ENCODE results near the gene TRMO.

TRMO gene

DNA sequence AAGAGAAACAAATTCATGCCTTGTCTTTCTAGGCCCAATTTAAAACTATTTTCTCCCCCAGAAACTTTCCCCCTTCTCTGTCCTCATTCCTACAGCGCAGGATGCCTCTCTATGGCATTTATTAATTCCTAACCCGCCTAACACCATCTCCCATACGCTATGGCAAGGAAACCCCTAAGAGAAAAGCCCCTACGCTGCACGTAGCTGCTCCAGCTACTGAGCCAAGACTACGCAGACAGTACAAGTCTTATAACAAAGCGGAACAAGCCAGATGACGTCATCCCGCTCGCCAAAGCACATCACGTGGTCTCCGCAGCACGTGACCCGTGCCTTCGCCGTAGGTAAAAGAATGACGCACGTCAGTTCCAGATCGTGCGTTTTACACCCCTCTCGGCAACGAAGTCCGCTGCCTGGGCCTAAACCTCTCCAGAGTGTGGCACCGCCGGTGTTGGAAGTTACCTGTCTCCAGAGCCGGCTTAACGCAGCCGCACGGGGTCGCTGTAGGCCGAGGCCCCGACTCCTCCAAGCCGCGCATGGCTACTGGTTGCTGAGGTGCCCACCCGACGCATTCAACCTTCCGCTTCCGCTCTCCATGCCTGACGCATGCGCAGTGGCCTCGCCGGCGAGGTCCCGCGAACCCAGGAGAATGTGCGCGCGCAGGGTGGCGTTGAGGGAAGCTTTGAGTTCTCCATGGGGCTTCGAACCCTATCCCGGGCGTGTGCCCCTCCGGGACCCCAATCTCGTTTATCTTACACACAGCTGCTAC, at the start of gene TRMO:
Gene TRMO (minus strand): TSS at position 542 of the 766 bp plus-strand sequence. CDS start 7 bp downstream, at position 535.
- TF ChIP-seq BHLHE40 (IDR thresholded peaks at IDR 0.05; ENCODE audit: borderline replicate concordance): no peak
- TF ChIP-seq ELF4 (IDR thresholded peaks at IDR 0.05): peak; percentile 66
- TF ChIP-seq, protein P1, sequence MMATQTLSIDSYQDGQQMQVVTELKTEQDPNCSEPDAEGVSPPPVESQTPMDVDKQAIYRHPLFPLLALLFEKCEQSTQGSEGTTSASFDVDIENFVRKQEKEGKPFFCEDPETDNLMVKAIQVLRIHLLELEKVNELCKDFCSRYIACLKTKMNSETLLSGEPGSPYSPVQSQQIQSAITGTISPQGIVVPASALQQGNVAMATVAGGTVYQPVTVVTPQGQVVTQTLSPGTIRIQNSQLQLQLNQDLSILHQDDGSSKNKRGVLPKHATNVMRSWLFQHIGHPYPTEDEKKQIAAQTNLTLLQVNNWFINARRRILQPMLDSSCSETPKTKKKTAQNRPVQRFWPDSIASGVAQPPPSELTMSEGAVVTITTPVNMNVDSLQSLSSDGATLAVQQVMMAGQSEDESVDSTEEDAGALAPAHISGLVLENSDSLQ (IDR thresholded peaks at IDR 0.05): peak; percentile 58; the same call in 1 of the 2 replicates
- TF ChIP-seq L3MBTL2 (conservative IDR thresholded peaks at IDR 0.05): peak; percentile 97
- TF ChIP-seq ARNT (IDR thresholded peaks at IDR 0.05): peak; percentile 60; the same call in 1 of the 2 replicates
- TF ChIP-seq TARDBP (IDR thresholded peaks at IDR 0.05): peak; percentile 83
- peak; percentile 51 for TF ChIP-seq NFRKB (IDR thresholded peaks at IDR 0.05)
- TF ChIP-seq SUZ12 (IDR thresholded peaks at IDR 0.05): no peak
- TF ChIP-seq HDGF (IDR thresholded peaks at IDR 0.05; ENCODE audit: borderline replicate concordance): no peak
- no peak for TF ChIP-seq ZNF384 (IDR thresholded peaks at IDR 0.05)
- no peak for TF ChIP-seq FOXM1 (IDR thresholded peaks at IDR 0.05; ENCODE audit: borderline replicate concordance)
- peak; percentile 71; the same call in 1 of the 2 replicates for TF ChIP-seq LEF1 (IDR thresholded peaks at IDR 0.05; ENCODE audit: borderline replicate concordance)
- peak; percentile 49; the same call in 1 of the 2 replicates for TF ChIP-seq CTBP1 (IDR thresholded peaks at IDR 0.05; ENCODE audit: borderline replicate concordance)
- CTCF ChIA-PET: interaction anchor here (0.5 to 1.5 kb wide), 8 partner anchors 13 to 287 kb away, joined by 3 to 10 read pairs (median 3); partner anchors contain the start of gene NANS
- POLR2A ChIA-PET: interaction anchor here (0.6 to 2.7 kb wide), 21 partner anchors 11 to 334 kb away, joined by 3 to 25 read pairs (median 4); partner anchors contain the start of genes ANP32B, CORO2A, NANS and TBC1D2
- peak; percentile 96 for DNase-seq (ENCODE audit: extremely low spot score)

DNA sequence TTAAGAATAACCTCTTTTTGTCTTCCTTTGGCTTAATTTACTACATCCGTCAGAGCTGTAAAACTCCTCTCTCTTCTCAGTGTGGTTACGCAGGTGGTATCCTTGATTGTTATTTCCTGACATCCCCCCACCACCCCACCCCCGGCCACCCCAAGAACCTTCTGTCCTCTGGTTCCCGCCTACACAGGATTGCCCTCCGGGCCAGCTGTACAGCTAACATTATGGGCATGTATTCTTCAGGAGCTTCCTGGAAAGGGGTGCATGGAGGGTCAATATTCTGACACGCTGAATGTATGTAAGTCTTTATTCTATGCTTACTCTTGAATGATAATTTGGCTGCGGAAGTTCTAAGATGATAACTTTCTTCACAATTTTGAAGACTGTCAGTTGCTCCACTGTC, 47.9 kb upstream of the TRMO start:
- ChIA-PET CTCF (no interaction called here), POLR2A (no interaction called here)
- no peak for DNase-seq (ENCODE audit: extremely low spot score)
- TF ChIP-seq TARDBP (IDR thresholded peaks at IDR 0.05) (no peak), FOXA1 (IDR thresholded peaks at IDR 0.05) (no peak), SUZ12 (IDR thresholded peaks at IDR 0.05) (no peak), LEF1 (IDR thresholded peaks at IDR 0.05; ENCODE audit: borderline replicate concordance) (no peak)

DNA sequence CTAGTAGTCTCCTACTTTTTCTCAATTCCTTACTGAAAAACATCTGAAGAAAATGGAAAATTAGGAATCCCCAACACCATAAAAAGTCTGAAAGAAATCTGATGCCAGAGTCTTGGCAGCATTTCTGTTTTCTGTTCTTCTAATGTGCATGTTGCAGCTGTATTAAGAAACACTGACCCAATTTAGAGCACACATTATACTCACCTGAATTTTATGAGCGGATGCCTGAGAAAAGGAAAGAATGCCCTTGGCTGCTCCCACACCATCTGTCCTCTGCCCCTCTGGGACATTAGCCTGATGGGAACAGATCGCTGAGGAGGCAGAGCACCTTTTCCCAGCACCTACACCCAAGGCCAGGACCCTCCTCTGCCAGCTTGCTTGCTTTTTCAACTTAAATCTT, 46.7 kb upstream of the TRMO start:
- no peak for DNase-seq (ENCODE audit: extremely low spot score)
- TF ChIP-seq L3MBTL2 (conservative IDR thresholded peaks at IDR 0.05) (no peak), BHLHE40 (IDR thresholded peaks at IDR 0.05; ENCODE audit: borderline replicate concordance) (no peak), HDGF (IDR thresholded peaks at IDR 0.05; ENCODE audit: borderline replicate concordance) (no peak), ARNT (IDR thresholded peaks at IDR 0.05) (no peak), CTBP1 (IDR thresholded peaks at IDR 0.05; ENCODE audit: borderline replicate concordance) (no peak)
- TF ChIP-seq, protein P1 (IDR thresholded peaks at IDR 0.05): no peak
- POLR2A ChIA-PET: no interaction called here

DNA sequence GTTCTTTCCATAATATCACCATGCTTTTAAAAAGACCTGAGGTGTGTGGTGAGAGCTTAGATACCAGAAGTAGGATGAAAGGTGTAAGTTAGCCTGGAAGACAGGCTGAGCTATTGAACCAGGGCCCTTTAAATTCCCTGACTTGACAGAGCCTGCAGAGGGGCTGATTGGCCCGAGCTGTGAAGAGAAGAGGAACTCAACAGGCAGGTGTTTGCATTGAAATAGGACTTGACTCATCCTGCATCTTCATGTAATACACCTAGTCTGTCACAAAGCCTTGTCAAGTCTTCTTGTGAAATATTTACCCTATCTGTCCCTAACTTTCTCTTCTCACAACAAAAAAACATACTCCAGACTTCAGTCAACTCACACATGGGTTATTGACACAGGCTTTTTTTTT, 44.2 kb upstream of the TRMO start:
- no peak for TF ChIP-seq ARNT (IDR thresholded peaks at IDR 0.05)
- TF ChIP-seq SP1 (IDR thresholded peaks at IDR 0.05): no peak
- no peak for TF ChIP-seq CTBP1 (IDR thresholded peaks at IDR 0.05; ENCODE audit: borderline replicate concordance)
- TF ChIP-seq LEF1 (IDR thresholded peaks at IDR 0.05; ENCODE audit: borderline replicate concordance): no peak
- TF ChIP-seq FOXM1 (IDR thresholded peaks at IDR 0.05; ENCODE audit: borderline replicate concordance): no peak
- TF ChIP-seq HDGF (IDR thresholded peaks at IDR 0.05; ENCODE audit: borderline replicate concordance): no peak
- no peak for TF ChIP-seq ZNF384 (IDR thresholded peaks at IDR 0.05)
- TF ChIP-seq FOXK2 (IDR thresholded peaks at IDR 0.05): no peak
- no peak for TF ChIP-seq TARDBP (IDR thresholded peaks at IDR 0.05)
- ChIA-PET POLR2A (interaction anchor here (1.2 kb wide), 1 partner anchor 16 kb away, joined by 4 read pairs; no protein-coding TSS in a partner anchor), CTCF (no interaction called here)
- no peak for DNase-seq (ENCODE audit: extremely low spot score)

More for the DNA sequence above, 46.7 kb upstream of the TRMO start:
- CTCF ChIA-PET: no interaction called here

DNA sequence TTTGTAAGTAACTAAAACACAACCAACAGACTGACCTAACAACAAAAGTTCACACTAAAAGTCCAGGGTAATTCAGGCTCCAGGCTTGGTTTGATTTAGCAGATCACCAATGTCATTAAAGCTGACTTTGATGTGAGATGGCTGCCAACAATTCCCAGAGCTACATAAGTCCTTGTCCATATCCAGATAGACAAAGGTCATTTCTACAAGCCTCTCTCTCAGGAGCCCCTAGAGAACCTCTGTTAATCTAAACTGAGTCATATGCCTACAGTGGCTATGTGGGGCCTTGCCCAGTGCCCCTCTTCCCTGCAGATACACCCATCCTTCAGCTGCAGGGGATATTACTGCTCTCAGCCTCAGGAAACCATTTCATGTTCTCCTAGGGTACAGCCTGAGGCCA, 42.6 kb upstream of the TRMO start:
- TF ChIP-seq FOXM1 (IDR thresholded peaks at IDR 0.05; ENCODE audit: borderline replicate concordance): no peak
- TF ChIP-seq TARDBP (IDR thresholded peaks at IDR 0.05): no peak
- no peak for TF ChIP-seq SP1 (IDR thresholded peaks at IDR 0.05)
- ChIA-PET CTCF (interaction anchor here (1.3 kb wide), 1 partner anchor 11 kb away, joined by 3 read pairs; no protein-coding TSS in a partner anchor), POLR2A (interaction anchor here (0.9 kb wide), 1 partner anchor 18 kb away, joined by 3 read pairs; the partner anchor contains the start of gene ANP32B)
- DNase-seq (ENCODE audit: extremely low spot score): no peak

GRCh38 chr9:97963232-97963631, 40.9 kb upstream of the TRMO start:
- no peak for DNase-seq (ENCODE audit: extremely low spot score)
- ChIA-PET POLR2A (interaction anchor here (0.9 to 2.1 kb wide), 2 partner anchors 21 to 41 kb away, joined by 3 to 7 read pairs; partner anchors contain the start of gene TRMO), CTCF (no interaction called here)
- no peak for TF ChIP-seq BHLHE40 (IDR thresholded peaks at IDR 0.05; ENCODE audit: borderline replicate concordance)
- TF ChIP-seq SP1 (IDR thresholded peaks at IDR 0.05): no peak
- TF ChIP-seq ARNT (IDR thresholded peaks at IDR 0.05): no peak
- no peak for TF ChIP-seq SUZ12 (IDR thresholded peaks at IDR 0.05)
- no peak for TF ChIP-seq LEF1 (IDR thresholded peaks at IDR 0.05; ENCODE audit: borderline replicate concordance)
- no peak for TF ChIP-seq FOXM1 (IDR thresholded peaks at IDR 0.05; ENCODE audit: borderline replicate concordance)
- TF ChIP-seq FOXK2 (IDR thresholded peaks at IDR 0.05): no peak
- no peak for TF ChIP-seq L3MBTL2 (conservative IDR thresholded peaks at IDR 0.05)
- TF ChIP-seq ZNF384 (IDR thresholded peaks at IDR 0.05): no peak
- TF ChIP-seq, protein P1 (IDR thresholded peaks at IDR 0.05): no peak
- TF ChIP-seq NFRKB (IDR thresholded peaks at IDR 0.05): no peak
- TF ChIP-seq FOXA1 (IDR thresholded peaks at IDR 0.05): no peak
- TF ChIP-seq ELF4 (IDR thresholded peaks at IDR 0.05): no peak
- no peak for TF ChIP-seq CTBP1 (IDR thresholded peaks at IDR 0.05; ENCODE audit: borderline replicate concordance)

Data from HEK293T (cell line).